GM12878 (cell line): ENCODE measurements around the gene TAGLN.

ENCODE experiments used
- BRCA1 ChIP-seq: IDR thresholded peaks from 2 replicates; pipeline ENCODE4 v1.6.1; 2011; ENCODE audit warnings: low read depth, low read length, improper control_type of control experiment
- CTCF ChIP-seq, 3 experiments: IDR thresholded peaks in 2 of 3; conservative IDR thresholded peaks in 1 of 3; 2 replicates each; pipeline ENCODE4 v1.5.1; 2011; ENCODE audit warnings: low read depth in 3 of 3, low read length in 3 of 3, mild to moderate bottlenecking in 3 of 3, control low read depth in 2 of 3, moderate library complexity in 2 of 3, inconsistent platforms in 1 of 3, mixed read lengths in 1 of 3; ENCODE audit not compliant: control insufficient read depth in 2 of 3, insufficient read depth in 1 of 3; ENCODE audit errors: extremely low read depth in 1 of 3
- EGR1 ChIP-seq, 2 experiments: IDR thresholded peaks; 1 replicate in 1 of 2; 2 replicates in 1 of 2; pipeline ENCODE4 v1.6.1; 2011 to 2012; ENCODE audit warnings: low read depth in 2 of 2, low read length in 2 of 2, borderline replicate concordance in 1 of 2, mild to moderate bottlenecking in 1 of 2, moderate library complexity in 1 of 2
- EZH2 ChIP-seq: IDR thresholded peaks from 2 replicates; pipeline ENCODE4 v1.6.1; 2012; ENCODE audit warnings: low read depth, mild to moderate bottlenecking, control low read depth, inconsistent platforms, low read length, borderline replicate concordance; ENCODE audit not compliant: control insufficient read depth
- FOS ChIP-seq: IDR thresholded peaks from 3 replicates; pipeline ENCODE4 v1.6.1; 2011; ENCODE audit warnings: borderline replicate concordance; ENCODE audit not compliant: insufficient read length; ENCODE audit errors: extremely low read depth
- HDAC2 ChIP-seq: fragments of 200-600 bp; sonication (generic); IDR thresholded peaks from 2 replicates; pipeline ENCODE4 v1.6.1; 2017
- MXI1 ChIP-seq: fragments of 150-350 bp; IDR thresholded peaks from 2 replicates; pipeline ENCODE4 v1.6.1; 2011; ENCODE audit warnings: low read depth, mild to moderate bottlenecking, inconsistent platforms, low read length, improper control_type of control experiment
- RBBP5 ChIP-seq: fragments of 200-600 bp; sonication (generic); conservative IDR thresholded peaks from 2 replicates; pipeline ENCODE4 v1.6.1; 2016
- SRF ChIP-seq, 2 experiments: IDR thresholded peaks; 2 replicates each; pipeline ENCODE4 v1.6.1; 2011; ENCODE audit warnings: low read depth in 2 of 2, low read length in 2 of 2, mild to moderate bottlenecking in 1 of 2, moderate library complexity in 1 of 2
- TCF12 ChIP-seq: IDR thresholded peaks from 2 replicates; pipeline ENCODE4 v1.6.1; 2011; ENCODE audit warnings: low read depth, mild to moderate bottlenecking, low read length
- ZSCAN29 ChIP-seq: fragments of 450-650 bp; IDR thresholded peaks from 2 replicates; pipeline ENCODE4 v1.6.1; 2017; ENCODE audit warnings: mild to moderate bottlenecking, moderate library complexity

- TF ChIP-seq ZSCAN29 = no peak
- TF ChIP-seq EZH2 = no peak
- no peak for TF ChIP-seq FOS
- no peak for TF ChIP-seq HDAC2
- no peak for TF ChIP-seq TCF12
- TF ChIP-seq CTCF (IDR thresholded peaks at IDR 0.05 in 2 of 3, conservative IDR thresholded peaks at IDR 0.05 in 1 of 3; ENCODE audit: control insufficient read depth in 2 of 3, extremely low read depth in 1 of 3, insufficient read depth in 1 of 3, low read depth in 3 of 3, low read length in 3 of 3) = no peak
- no peak for TF ChIP-seq MXI1
- no peak for TF ChIP-seq BRCA1
- TF ChIP-seq RBBP5 = no peak
- TF ChIP-seq EGR1 (IDR thresholded peaks at IDR 0.05; ENCODE audit: borderline replicate concordance in 1 of 2, low read depth in 2 of 2, low read length in 2 of 2) = no peak
- TF ChIP-seq SRF (IDR thresholded peaks at IDR 0.05; ENCODE audit: low read depth in 2 of 2, low read length in 2 of 2) = no peak
These were observed 19.1 kb upstream of the TAGLN start for GRCh38 chr11:117180020-117180419.
